ENCODE data around the gene DENND1A.

GRCh38 chr9:123525957-123526356 lies 404.0 kb downstream of the DENND1A start:
- TF ChIP-seq CTCF (IDR thresholded peaks at IDR 0.05), result no peak
- TF ChIP-seq POLR2A (IDR thresholded peaks at IDR 0.05; ENCODE audit: low read length), result no peak
- TF ChIP-seq NR3C1 (IDR thresholded peaks at IDR 0.05), result no peak
- no peak for TF ChIP-seq CBX2 (IDR thresholded peaks at IDR 0.05; ENCODE audit: borderline replicate concordance, low read depth)
- TF ChIP-seq CEBPB (IDR thresholded peaks at IDR 0.05), result no peak
- no peak for TF ChIP-seq POLR2AphosphoS2 (conservative IDR thresholded peaks at IDR 0.05; ENCODE audit: low read length)
